ENCODE results near the gene SHMT2.

The SHMT2 gene

DNA sequence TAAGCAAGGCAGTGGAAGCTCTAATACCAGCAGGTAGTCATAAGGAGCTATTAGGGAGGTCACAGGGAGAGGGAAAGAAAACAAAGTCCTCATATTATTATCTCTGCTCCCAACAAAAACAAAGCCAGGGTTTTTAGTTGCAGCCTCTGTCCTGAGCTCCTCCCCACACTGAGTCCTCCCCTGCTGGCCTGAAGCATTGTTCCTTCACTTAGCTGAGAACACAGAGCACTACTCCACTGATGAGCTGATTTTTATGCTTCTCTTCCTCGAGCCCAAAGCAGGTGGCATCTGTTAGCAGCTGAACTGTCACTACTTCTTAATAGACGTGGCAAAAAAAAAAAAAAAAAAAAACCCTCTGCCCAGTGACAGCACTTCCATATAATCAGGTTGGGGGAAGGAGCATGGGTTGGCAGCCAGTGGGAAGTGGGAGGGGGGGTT is 31.9 kb downstream of the SHMT2 start:
- Histone ChIP-seq H3K27ac (replicated peaks) (no peak overlapping the region), H3K4me3 (replicated peaks; ENCODE audit: insufficient read depth, low read length) (no peak overlapping the region), H3K27me3 (ENCODE audit: insufficient read depth, poor library complexity, severe bottlenecking) (no peaks in the 10 kb centered on the region)
- TF ChIP-seq POLR2AphosphoS5 (IDR thresholded peaks at IDR 0.05; ENCODE audit: low read depth) (no peak), SPI1 (IDR thresholded peaks at IDR 0.05; ENCODE audit: borderline replicate concordance, low read depth) (no peak), GABPA (IDR thresholded peaks at IDR 0.05; ENCODE audit: low read depth) (no peak)
- TF ChIP-seq, protein P1, sequence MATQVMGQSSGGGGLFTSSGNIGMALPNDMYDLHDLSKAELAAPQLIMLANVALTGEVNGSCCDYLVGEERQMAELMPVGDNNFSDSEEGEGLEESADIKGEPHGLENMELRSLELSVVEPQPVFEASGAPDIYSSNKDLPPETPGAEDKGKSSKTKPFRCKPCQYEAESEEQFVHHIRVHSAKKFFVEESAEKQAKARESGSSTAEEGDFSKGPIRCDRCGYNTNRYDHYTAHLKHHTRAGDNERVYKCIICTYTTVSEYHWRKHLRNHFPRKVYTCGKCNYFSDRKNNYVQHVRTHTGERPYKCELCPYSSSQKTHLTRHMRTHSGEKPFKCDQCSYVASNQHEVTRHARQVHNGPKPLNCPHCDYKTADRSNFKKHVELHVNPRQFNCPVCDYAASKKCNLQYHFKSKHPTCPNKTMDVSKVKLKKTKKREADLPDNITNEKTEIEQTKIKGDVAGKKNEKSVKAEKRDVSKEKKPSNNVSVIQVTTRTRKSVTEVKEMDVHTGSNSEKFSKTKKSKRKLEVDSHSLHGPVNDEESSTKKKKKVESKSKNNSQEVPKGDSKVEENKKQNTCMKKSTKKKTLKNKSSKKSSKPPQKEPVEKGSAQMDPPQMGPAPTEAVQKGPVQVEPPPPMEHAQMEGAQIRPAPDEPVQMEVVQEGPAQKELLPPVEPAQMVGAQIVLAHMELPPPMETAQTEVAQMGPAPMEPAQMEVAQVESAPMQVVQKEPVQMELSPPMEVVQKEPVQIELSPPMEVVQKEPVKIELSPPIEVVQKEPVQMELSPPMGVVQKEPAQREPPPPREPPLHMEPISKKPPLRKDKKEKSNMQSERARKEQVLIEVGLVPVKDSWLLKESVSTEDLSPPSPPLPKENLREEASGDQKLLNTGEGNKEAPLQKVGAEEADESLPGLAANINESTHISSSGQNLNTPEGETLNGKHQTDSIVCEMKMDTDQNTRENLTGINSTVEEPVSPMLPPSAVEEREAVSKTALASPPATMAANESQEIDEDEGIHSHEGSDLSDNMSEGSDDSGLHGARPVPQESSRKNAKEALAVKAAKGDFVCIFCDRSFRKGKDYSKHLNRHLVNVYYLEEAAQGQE (IDR thresholded peaks at IDR 0.05; ENCODE audit: insufficient replicate concordance, low read depth), result no peak
- TF ChIP-seq, protein P2, sequence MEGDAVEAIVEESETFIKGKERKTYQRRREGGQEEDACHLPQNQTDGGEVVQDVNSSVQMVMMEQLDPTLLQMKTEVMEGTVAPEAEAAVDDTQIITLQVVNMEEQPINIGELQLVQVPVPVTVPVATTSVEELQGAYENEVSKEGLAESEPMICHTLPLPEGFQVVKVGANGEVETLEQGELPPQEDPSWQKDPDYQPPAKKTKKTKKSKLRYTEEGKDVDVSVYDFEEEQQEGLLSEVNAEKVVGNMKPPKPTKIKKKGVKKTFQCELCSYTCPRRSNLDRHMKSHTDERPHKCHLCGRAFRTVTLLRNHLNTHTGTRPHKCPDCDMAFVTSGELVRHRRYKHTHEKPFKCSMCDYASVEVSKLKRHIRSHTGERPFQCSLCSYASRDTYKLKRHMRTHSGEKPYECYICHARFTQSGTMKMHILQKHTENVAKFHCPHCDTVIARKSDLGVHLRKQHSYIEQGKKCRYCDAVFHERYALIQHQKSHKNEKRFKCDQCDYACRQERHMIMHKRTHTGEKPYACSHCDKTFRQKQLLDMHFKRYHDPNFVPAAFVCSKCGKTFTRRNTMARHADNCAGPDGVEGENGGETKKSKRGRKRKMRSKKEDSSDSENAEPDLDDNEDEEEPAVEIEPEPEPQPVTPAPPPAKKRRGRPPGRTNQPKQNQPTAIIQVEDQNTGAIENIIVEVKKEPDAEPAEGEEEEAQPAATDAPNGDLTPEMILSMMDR (IDR thresholded peaks at IDR 0.05; ENCODE audit: insufficient read depth, low read length), result no peak
- no peak for DNase-seq (ENCODE audit: low read depth in 1 of 2, low spot score in 1 of 2)

DNA sequence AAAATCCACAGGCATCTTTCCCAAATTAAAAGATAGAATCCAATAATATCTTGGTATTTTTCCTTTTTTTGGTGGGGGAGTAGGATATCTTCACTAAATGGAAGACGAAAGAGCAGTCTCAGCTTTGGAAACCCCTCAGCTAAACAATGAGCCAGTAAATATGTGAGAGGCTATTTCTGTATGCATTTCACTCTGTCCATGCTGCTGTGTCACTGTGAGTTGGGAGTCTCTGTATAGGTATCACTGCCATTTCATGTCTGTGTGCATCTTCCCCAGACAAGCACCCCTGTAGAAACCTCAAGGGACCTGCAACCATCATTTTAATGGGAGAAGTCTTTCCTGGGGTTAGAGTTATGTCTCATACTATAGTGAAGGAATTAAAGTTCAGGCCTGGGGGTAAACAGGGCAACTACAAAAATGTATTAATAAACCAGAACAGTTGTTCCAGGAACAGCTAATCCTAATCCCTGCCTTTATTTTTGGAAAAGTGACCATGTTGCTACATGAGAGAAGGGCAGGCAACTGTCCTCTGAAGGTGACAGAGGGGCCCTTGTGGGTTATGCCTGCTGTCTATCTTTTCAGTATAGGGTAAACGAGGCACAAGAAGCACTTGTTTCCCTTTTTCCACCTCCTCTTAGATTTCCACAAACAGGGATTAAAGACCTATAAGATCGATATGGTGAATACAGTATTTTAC is 32.8 kb downstream of the SHMT2 start:
- H3K27me3 ChIP-seq (ENCODE audit: insufficient read depth, poor library complexity, severe bottlenecking), result no peaks in the 10 kb centered on the region
- no peak overlapping the region for H3K4me3 ChIP-seq (replicated peaks; ENCODE audit: insufficient read depth, low read length)
- H3K27ac ChIP-seq (replicated peaks), result no peak overlapping the region
- no peak for TF ChIP-seq SPI1 (IDR thresholded peaks at IDR 0.05; ENCODE audit: borderline replicate concordance, low read depth)
- TF ChIP-seq, protein P2 (IDR thresholded peaks at IDR 0.05; ENCODE audit: insufficient read depth, low read length), result no peak
- TF ChIP-seq GABPA (IDR thresholded peaks at IDR 0.05; ENCODE audit: low read depth), result no peak
- no peak for TF ChIP-seq POLR2AphosphoS5 (IDR thresholded peaks at IDR 0.05; ENCODE audit: low read depth)
- TF ChIP-seq, protein P1 (IDR thresholded peaks at IDR 0.05; ENCODE audit: insufficient replicate concordance, low read depth), result no peak
- no peak for DNase-seq (ENCODE audit: low read depth in 1 of 2, low spot score in 1 of 2)

DNA sequence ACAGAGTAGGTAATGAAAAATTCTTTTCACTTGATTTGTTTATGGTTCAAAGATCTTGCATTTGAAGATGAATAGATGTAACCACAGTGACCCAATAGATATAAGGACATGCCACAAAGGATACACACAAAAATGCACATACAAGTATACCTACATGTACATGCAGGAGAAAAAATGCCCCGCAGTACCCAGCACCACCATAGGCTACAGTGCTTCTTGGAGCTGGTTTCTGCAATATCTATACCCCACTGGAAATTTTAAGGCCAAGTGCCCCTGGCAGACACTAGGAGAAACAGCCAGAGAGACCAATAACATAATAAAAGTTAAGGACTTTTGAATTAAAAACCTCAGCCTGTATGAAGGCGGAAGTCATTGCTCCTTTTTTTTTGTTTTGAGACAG is 33.6 kb downstream of the SHMT2 start:
- no peaks in the 10 kb centered on the region for H3K27me3 ChIP-seq (ENCODE audit: insufficient read depth, poor library complexity, severe bottlenecking)
- no peak overlapping the region for H3K4me3 ChIP-seq (replicated peaks; ENCODE audit: insufficient read depth, low read length)
- TF ChIP-seq, protein P1 (IDR thresholded peaks at IDR 0.05; ENCODE audit: insufficient replicate concordance, low read depth), result no peak
- TF ChIP-seq, protein P2 (IDR thresholded peaks at IDR 0.05; ENCODE audit: insufficient read depth, low read length), result no peak
- TF ChIP-seq POLR2AphosphoS5 (IDR thresholded peaks at IDR 0.05; ENCODE audit: low read depth) (no peak), SPI1 (IDR thresholded peaks at IDR 0.05; ENCODE audit: borderline replicate concordance, low read depth) (no peak), GABPA (IDR thresholded peaks at IDR 0.05; ENCODE audit: low read depth) (no peak)
- H3K27ac ChIP-seq (replicated peaks), result no peak overlapping the region
- no peak for DNase-seq (ENCODE audit: low read depth in 1 of 2, low spot score in 1 of 2)

Measured in HL-60 (cell line).